ENCODE results near the gene GUCY2D.

- TF ChIP-seq CTCF (conservative IDR thresholded peaks at IDR 0.05; ENCODE audit: low read depth in 2 of 2): no peak
- TF ChIP-seq REST (IDR thresholded peaks at IDR 0.05; ENCODE audit: unreplicated experiment): no peak
- TF ChIP-seq EZH2phosphoT487 (IDR thresholded peaks at IDR 0.05; ENCODE audit: unreplicated experiment): no peak
- no peak for TF ChIP-seq JUNB (IDR thresholded peaks at IDR 0.05; ENCODE audit: unreplicated experiment)
- TF ChIP-seq POLR2AphosphoS5 (IDR thresholded peaks at IDR 0.05; ENCODE audit: low read depth): no peak
- TF ChIP-seq ETS1 (IDR thresholded peaks at IDR 0.05): no peak
- no peak for TF ChIP-seq ZNF331 (CRISPR knock-in tag; IDR thresholded peaks at IDR 0.05; ENCODE audit: low read depth)
- TF ChIP-seq EZH2 (IDR thresholded peaks at IDR 0.05; ENCODE audit: low read depth, unreplicated experiment): no peak
- no peak for TF ChIP-seq ZNF114 (CRISPR knock-in tag; IDR thresholded peaks at IDR 0.05)
- no peak for TF ChIP-seq NANOG (IDR thresholded peaks at IDR 0.05; ENCODE audit: borderline replicate concordance)
- no peak for TF ChIP-seq CREB1 (CRISPR knock-in tag; IDR thresholded peaks at IDR 0.05; ENCODE audit: low read depth)
- no peak for TF ChIP-seq ZNF462 (CRISPR knock-in tag; IDR thresholded peaks at IDR 0.05)
Observed at GRCh38 chr17:7974638-7975131, 27.7 kb upstream of the GUCY2D start.

Data from GM23338 (cell line).